COLO668 (cell line): ENCODE results near the gene CCDC34.
A peak's percentile ranks its signal among the peaks of the same experiment; 100 is the strongest.

Source experiments
- DNase-seq: peaks from one replicate; lab custom pipeline; 2025; ENCODE audit not compliant: unreplicated experiment; lab: John Stamatoyannopoulos, UW

Gene CCDC34, protein sequence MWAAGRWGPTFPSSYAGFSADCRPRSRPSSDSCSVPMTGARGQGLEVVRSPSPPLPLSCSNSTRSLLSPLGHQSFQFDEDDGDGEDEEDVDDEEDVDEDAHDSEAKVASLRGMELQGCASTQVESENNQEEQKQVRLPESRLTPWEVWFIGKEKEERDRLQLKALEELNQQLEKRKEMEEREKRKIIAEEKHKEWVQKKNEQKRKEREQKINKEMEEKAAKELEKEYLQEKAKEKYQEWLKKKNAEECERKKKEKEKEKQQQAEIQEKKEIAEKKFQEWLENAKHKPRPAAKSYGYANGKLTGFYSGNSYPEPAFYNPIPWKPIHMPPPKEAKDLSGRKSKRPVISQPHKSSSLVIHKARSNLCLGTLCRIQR

DNA sequence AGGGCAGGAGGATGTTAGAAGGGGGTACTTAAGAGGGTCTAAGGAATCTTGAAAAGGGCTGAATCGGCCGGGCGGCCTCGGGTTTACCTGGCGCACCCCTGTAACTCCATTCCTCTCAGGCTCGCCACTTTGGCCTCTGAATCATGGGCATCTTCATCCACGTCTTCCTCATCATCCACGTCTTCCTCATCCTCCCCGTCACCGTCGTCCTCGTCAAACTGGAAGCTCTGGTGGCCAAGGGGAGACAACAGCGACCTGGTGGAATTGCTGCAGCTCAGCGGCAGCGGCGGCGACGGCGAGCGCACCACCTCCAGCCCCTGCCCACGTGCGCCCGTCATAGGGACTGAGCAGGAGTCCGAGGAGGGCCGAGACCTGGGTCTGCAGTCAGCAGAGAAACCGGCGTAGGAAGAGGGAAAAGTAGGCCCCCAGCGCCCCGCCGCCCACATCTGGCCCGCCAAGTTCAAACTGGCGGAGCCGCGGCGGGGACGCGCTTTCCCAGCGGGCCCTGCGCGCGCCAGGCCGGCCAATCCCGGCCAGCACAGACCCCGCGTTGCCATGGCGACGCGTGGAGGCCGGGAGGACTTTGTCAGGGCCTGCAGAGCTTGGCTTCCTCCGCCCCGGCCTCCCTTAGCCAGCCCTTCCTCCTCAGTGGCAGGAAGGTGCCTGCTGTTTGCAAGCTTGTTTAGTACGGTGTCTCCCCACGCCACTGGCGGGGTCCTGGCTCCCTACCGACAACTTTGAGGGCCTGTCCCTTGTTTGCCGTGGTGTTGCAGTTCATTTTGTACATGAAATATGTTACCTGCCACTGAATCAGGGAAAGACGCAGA is at the start of gene CCDC34:
TSS of gene CCDC34 (minus strand) at position 467 of the 827 bp plus-strand sequence. CDS start at position 446, 21 bp downstream.
- DNase-seq = peak; percentile 99

DNA sequence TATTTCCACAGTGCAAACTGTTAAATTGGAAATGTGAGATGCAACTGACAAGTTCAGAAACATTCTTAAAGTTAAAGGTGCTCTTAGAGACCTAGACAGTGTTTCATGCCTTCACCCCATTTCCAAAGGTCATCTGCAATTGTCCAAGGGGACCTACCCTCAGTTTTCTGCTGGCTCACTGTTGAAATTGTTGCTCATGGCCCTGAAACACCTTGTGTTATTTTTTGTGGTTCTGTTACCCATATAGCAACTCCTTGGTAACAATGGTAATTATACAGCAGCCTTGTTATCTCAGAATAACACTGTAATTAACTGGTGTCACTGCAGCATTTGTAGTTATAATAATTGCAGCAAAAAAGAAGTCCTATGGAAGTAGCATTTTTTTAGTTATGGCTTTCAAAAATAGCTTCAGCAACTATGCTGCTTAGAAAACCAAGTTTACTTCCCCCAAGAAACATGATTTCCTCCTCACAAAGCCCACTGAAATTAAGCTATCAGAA is 49.2 kb upstream of the CCDC34 start:
- DNase-seq = no peak

DNA sequence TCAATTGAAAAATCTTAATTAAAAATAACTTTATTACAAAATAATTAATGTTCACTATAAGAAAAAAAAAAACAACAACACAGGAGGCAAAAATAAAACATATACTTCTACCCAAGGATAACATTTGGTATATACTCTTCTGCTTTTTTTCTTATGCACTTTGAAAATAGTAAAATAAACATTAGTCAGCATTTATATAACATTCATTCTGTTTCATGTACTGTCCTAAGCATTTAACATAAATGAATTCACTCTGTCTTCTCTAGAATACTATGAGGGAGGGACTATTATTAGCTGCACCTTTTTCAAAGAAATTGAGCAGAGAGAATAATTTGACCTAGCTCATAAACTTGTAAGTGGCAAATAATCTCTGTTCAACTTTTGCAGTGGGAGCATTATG is 48.3 kb upstream of the CCDC34 start:
- no peak for DNase-seq

DNA sequence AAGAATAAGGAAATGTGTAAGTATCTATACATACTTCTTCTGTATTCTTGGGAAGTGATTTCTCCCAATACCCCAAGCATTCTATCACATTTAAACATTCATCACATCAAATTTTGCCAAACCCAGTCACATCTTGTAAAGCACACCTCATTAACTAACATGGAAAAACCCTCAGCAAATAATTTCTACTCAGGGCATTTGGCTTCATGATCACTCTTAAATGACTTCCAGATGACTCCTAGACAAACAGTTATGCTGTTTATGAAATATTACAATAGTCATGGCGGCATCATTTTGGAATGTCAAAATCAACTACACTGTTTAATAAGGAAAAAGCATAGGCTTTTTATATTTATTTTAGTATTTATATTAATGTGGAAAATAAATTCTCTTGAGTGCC is 47.3 kb upstream of the CCDC34 start:
- no peak for DNase-seq

DNA sequence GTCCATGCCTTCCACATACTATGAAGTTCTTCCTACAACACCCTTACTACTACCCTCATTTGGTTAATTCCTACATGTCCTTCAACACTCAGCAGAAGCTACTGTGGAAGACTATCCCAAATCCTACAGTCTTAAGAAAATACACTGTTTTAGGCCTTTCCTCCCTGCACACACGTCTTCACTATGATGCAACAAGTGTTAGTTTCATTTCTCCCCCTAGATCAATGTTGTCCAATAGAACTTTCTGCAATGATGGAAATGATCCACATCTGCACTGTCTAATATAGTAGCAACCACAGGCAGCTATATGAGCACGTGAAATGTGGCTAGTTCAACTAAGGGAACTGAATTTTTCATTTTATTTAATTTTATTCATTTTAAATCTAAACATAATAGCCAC is 46.7 kb upstream of the CCDC34 start:
- DNase-seq = no peak

DNA sequence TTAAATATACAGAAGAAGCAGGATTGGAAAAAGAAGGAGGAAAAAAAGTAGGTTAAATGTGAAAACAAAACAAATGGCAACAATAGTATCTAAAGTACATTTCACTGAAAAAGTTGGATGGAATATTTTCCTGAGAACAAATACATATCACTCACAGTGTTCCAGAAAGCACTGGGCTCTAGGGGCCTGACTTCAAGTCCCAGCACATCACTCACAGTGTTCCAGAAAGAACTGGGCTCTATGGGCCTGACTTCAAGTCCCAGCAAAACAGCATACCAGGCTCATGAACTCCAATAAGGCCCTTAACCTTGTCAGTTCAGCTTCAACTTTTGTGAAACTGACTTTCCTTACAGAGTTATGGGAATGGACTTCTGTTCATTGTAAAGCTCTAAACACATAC is 46.0 kb upstream of the CCDC34 start:
- DNase-seq = no peak

DNA sequence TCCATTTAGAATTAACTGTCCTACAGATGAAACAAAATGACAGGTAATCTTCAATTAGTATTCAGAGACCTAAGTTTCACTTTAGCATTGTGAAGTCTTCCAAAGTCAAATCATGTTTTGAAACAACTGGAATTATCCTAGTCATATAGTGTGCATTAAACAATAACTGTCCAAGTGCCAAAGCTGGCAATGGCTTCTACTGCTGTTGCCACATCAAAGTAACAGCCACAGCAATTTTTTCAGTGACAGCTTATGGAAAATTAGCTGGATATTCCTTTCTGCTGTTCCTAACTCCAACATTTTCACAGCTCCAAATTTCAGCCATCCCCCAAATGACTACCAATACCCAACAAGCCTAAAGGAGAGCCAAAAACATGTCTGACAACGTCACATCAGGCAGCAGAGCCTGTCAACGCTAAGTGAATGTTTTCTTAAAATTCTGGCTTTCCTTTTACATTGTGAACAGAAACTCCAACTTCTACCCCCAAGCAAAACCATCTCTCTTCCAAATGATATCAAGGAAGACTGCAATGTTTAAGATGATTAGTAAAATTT is 45.3 kb upstream of the CCDC34 start:
- no peak for DNase-seq

DNA sequence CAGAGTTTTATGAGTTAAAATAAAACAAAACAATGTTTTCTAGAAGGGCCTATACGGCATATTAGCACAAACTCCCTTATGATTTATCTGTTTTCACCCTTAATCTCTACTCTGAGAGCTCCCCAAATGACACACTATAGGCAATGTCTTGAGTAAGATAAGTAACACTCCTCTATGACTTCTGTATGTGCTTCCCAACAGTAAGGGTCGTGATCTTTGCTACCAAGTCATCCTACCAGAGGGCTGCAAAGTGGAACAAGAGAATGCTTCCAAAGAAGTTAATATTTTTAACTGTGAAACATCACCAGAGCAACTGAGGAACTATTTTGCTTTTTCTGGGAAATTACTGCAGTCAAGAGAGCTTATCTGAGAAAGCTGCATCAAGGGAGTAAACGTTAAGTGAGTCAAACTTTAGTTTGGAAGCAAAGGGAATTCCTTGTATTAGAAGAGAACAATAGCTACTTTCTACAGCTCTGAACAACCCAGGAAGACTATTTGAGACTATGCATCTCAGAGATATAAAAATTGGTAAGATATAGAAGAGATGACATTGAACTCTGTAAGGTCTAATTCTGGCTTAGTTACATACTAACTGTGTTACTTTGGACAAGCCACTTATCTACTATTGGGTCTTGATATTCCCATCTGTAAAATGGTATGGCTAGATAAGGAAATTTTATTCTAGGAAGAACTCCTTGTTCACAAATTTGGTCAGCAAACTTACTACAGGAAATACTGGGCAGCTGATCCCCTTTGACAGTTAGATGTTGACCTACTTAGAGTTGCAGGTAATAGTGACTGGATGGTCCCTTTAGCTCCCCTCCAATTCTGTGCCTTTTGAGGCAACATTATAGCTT is 43.7 kb upstream of the CCDC34 start:
- no peak for DNase-seq

DNA sequence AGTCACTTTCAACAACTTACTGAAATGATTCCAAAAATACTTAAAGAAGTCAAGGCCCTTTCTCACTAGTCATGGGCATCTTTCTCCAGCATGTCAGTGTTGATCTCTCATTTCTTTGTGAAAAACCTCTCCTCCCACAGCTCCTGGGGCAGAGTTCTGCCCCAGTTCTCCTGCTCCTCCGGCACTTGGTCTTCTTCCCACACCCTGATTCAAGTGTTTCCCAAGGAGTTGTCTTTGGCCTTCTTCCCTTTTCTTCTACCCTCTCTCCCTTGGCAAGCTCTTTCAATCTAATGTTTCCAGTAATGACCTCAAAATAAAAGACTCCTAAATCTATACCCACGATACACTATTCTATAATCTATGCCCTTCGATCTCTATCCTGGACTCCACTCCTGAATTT is 42.1 kb upstream of the CCDC34 start:
- no peak for DNase-seq

DNA sequence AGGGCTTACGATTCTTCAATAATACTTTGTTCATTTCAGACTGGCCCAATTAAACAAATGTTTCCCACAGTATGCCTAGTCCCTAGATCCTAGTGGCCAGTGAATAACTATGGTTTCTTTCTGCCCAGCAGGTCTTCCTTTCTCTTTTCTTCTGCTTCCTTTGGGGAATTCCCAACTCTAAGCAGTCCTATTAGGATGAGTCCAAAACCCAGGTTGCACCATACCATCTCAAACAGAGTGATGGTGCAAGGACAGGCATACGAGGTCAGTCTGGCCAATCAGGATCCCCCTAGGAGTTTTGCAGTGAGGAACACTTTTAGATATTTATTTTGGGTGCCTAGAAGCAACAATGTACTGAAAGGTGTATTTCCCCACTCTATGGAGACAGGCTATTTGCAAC is 41.4 kb upstream of the CCDC34 start:
- no peak for DNase-seq

DNA sequence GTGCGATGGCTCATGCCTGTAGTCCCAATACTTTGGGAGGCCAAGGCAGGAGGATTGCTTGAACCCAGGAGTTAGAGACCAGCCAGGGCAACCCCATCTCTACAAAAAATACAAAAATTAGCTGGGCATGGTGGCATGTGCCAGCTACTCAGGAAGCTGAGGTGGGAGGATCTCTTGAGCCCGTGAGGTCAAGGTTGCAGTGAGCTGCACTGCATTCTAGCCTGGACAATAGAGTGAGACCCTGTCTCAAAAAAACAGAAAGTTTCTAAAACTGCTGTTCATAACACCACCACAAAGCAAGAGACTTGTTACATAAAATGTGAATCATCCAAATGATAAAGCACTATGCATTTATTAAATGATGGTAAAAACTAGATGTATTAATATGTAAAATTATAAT is 40.2 kb upstream of the CCDC34 start:
- no peak for DNase-seq

DNA sequence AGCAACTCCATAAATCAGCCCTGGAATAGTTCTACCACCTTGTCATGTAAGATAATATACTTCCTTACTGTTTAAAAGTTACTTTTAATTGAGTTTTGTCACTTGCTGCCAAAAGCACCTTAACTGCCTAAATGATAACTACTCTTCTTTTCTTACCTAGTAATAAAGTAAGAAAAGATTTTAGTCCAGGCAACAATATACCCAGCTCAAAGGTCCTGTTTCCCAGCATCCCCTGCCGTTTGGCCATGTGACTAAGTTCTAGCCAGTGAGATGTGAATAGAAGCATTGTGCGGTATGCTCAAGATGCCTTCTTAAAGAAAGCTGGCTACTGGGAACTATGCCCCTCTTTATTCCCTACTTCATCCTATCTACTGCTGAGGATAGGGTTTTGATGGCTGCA is 39.4 kb upstream of the CCDC34 start:
- no peak for DNase-seq

DNA sequence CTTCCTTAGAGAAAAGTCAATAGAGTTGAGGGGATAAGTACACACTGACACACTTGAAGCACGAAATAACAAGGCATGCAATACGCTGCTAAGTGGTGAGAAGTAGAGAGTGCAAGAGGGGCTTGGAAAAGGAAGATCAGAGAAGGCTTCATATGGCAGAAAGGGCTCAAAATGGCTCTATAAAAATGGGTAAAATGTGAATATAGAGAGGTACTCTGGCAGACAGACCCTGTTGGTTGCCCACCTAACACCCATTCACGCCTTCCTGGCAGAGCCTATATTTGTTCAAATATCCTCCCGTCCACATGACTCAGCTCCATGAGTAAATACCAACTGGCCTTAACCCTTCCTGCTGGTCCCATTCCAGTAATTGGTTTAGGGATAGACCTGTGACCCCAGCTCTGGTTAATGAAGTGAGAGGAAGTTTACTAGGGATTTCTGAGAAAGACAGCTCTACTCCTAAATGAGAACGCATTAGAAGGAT is 38.9 kb upstream of the CCDC34 start:
- no peak for DNase-seq

DNA sequence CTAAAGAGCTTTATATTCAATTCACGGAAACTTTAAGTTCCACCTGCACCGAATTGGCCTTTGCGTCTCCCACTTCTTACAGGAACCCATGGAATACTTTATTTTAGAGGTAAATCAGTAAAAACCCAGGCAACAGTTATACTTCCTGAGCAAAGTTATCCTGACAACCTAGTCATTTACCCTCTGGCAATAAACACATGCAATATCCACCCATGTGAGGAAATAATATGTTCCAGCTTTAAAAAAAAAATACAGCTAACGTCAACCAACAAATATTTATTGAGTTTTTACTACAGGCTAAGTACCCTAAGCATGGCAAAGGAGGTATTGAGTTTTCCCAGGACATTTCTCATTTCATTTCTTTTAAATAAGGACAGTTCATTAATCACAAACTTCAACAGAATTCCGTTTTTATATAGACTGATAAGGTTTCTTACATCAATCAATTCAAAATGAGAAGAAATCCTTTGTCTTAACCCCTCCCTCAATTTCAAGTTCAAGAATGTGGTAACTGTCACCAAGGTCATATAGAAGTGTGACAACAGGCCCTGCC is 38.3 kb upstream of the CCDC34 start:
- no peak for DNase-seq

DNA sequence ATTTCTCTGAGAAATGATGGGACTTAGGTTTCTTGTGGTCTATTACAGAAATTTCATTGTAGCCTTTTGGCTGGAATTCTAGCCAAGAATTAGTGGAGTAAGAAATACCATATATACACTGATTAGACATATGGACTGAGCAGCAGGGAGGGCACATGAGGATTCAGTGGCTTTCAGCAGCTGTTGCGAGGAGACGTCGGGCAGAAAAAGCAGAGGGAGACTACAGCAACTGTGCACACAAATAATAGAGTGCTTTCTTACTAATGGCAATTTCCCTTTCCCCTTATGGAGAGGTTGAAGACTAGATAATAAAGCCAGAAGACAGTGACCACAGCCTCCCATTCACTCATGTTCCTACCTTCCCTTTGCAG is 35.4 kb upstream of the CCDC34 start:
- no peak for DNase-seq

DNA sequence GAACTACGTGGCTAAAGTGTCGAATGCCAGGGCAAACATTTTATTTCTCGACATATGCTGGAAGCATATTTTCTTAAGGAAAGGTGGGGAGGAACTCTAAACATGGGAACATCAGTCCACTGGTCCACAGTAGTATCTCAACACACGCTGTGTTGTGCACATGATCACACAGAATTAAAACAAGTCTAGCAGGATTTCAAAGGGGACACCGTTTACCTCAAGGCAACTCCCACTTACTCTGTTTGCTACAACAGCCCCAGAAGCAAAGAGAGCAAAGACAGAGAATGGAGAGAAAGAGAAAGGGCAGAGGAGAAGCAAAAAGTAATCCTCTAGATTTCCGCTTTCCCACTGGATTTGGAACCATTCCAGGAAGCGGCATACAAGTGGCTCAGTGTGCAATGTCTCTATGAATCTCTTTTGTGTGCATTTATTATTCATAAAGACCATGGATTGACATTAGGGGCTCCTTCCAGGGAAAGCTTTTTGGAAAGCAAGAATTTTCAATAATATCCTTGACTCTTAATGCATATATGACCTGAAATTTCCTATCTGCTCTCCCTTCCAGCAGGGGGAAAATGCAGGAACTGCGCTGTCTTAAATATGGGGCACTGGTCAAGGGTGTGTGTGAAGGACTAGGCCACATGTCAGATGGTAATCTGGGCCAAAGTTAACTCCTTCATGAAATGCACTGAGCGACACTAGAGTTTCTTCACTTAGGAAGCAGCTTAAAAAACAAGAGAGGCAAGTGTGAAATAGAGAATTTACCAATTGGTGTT is 34.8 kb upstream of the CCDC34 start:
- DNase-seq = no peak

DNA sequence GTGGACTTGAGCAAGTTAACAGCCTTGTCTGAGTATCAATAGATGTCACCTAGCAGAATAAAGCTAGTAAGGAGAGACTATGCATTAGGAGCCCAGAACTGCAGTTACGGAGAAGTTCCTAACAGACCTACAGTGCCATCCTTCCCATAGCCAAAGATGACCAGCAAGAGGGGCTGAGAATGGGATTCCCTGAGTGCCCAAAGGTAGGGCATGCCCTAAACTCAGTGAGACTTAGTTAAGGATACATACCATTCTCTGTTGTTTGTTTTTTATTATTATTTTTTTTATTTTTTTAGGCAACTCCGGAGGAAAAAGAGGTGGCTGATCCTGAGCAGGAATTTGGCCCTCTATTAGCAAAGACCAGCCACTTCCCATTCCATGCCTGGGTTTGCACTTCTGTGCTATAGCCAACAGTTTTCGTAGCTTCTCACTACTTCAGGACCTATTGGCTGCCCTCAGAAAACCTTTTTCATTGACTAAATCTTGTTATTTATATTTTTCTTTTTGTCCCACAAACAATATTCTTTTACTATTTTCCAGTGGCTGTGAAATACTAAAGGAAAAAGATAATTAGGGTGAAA is 33.3 kb upstream of the CCDC34 start:
- no peak for DNase-seq

DNA sequence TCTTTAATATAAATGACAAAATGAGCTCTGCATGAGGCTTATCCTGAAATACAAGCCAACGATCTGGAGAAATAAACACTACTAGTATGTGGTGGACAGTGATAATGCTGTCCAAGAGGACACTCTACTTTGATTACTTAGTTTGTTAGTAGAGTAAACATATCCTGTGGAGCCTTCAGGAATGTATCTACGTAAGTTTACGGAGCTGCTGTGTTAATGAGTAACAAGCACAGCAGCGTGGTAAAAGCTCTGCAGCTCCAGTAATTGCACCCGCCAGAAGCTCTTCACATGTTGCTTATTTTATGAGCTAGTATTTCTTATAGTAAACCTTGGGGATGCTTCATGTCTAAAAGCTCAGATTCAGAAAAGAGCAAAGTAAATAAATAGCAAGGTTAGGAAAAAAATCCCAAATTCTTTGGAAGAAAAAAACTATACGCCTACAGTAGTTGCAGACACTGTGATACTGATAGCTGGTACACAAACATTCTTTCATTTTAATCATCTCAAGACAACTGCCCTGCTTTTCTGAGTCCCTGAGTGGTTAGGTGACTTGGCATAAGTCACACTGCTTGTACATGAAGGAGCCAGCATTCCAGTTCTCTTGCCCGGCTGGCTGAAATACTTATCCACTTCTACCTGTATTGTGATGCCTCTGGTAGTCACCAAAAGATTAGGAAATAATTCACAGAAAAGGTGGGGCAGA is 32.7 kb upstream of the CCDC34 start:
- peak; percentile 46 for DNase-seq

DNA sequence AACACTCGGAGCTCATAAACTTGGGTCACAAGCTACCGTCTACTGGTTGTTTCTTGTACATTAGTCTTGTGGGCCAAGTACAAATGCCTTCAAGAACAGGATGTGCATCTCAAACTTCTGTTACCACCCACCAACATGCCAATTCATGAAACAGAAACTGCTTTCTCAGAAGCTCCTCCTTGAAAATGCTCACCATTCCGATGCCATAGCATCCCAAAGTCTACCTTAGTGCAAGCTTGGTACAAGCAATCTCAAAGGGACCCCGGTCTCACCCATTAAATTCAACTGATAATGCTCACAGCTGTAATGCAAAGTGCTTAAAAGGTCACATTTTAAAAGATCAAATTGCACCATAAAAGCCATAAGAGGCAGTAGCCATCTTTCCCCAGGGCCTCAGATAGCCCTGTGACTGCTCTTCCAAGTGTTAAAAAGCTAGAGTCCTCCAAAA is 31.8 kb upstream of the CCDC34 start:
- no peak for DNase-seq
